ENCODE data around the gene TTC24. TPM values are rescaled to one million over a fixed set of nuclear protein-coding genes. Genes with fewer than 3 reads are reported as not detected.
A peak's percentile ranks its signal among the peaks of the same experiment; 100 is the strongest.

The TTC24 gene
- 1 to 10 TPM in 1 of 3 donors, under 1 TPM in 2; 0.40 to 1.1 (median 0.72) TPM for polyA plus RNA-seq

- Mint-ChIP-seq H3K27me3 (ENCODE audit: low read depth in 3 of 3) (peaks cover 2 to 15% (median 9%) of the 10 kb centered on the region in 3 donors), H3K36me3 (no peaks in the 10 kb centered on the region), H3K27ac (no peak within 1 kb of the TSS), H3K4me1 (peaks cover 12 to 13% of the 10 kb centered on the region in 2 donors), H3K4me3 (no peak within 1 kb of the TSS), H3K9me3 (no peaks in the 10 kb centered on the region)
- DNase-seq = no peak
Measured at GRCh38 chr1:156579472-156579871, at the start of gene TTC24. TTC24 (plus strand) TSS chr1:156579723; CDS start chr1:156581365, 1,642 bp downstream.

- no peak for DNase-seq
- no peak overlapping the region for H3K27ac Mint-ChIP-seq
- peaks cover 10 to 19% of the 10 kb centered on the region in 2 donors for H3K4me1 Mint-ChIP-seq
- H3K27me3 Mint-ChIP-seq (ENCODE audit: low read depth in 3 of 3) = peaks cover 0 to 4% (median 3%) of the 10 kb centered on the region in 3 donors
- H3K36me3 Mint-ChIP-seq = no peaks in the 10 kb centered on the region
- H3K9me3 Mint-ChIP-seq = no peaks in the 10 kb centered on the region
- no peak overlapping the region for H3K4me3 Mint-ChIP-seq
Measured at GRCh38 chr1:156530006-156530405, 49.5 kb upstream of the TTC24 start.

DNA sequence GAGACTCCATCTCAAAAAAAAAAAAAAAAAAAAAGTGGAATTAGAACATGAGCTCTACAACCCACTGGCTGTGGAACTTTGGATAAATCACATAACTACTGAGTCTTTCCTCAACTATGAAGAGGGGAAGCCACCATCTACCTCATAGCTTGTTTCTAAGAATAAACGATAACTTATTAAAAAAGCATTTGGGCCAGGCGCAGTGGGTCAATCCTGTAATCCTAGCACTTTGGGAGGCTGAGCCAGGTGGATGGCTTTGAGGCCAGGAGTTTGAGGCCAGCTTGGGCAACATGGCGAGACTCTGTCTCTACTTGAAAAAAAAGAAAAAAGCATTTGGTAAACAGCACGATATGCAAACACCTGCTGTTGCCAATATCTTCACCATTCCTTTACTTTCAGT, 47.1 kb upstream of the TTC24 start:
- Mint-ChIP-seq H3K9me3 (no peaks in the 10 kb centered on the region), H3K36me3 (no peaks in the 10 kb centered on the region), H3K27ac (no peak overlapping the region), H3K4me3 (no peak overlapping the region), H3K27me3 (ENCODE audit: low read depth in 3 of 3) (peaks cover 0 to 3% (median 2%) of the 10 kb centered on the region in 3 donors), H3K4me1 (peaks cover 0 to 6% of the 10 kb centered on the region in 2 donors)
- DNase-seq = no peak

GRCh38 chr1:156533568-156534220, 45.8 kb upstream of the TTC24 start:
- no peak overlapping the region for H3K4me3 Mint-ChIP-seq
- peaks cover 0 to 2% of the 10 kb centered on the region in 2 donors for H3K4me1 Mint-ChIP-seq
- no peak for DNase-seq
- no peaks in the 10 kb centered on the region for H3K36me3 Mint-ChIP-seq
- peaks cover 0 to 3% (median 2%) of the 10 kb centered on the region in 3 donors for H3K27me3 Mint-ChIP-seq (ENCODE audit: low read depth in 3 of 3)
- no peaks in the 10 kb centered on the region for H3K9me3 Mint-ChIP-seq
- peak overlapping the region in 2 of 6 donors; percentile 31 to 37 for H3K27ac Mint-ChIP-seq

DNA sequence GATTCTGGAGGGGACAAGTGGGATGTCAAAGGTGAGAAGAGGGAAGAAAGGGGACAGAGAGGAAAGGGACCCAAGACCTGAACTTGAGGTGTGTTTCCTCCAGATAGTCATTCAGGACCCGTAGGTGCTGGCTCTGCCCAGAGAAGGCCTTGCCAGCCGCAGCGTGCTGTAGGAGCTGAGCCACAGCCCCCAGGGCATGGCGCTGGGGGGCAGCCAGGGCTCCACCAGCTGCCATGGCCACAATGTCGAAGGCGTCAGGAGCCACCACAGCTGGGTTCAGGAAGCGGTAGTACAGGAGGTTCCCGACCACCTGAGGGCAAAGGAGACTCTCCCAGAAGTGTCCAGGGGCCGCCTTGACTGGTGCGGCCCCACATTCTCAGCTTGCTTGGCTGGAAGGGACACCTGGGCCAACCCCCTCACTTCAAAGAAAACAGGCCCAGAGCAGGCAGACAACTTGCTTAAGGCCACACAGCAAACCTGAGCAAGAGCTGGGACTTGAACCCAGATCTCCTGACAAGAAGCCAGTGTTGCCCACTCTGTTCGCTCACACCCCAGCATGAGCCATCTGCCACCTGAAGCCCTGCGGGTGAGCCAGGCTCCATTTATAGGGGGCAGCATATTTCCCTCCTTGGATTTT, 45.0 kb upstream of the TTC24 start:
- Mint-ChIP-seq H3K36me3 (no peaks in the 10 kb centered on the region), H3K9me3 (no peaks in the 10 kb centered on the region), H3K27me3 (ENCODE audit: low read depth in 3 of 3) (peaks cover 0 to 3% (median 2%) of the 10 kb centered on the region in 3 donors), H3K4me3 (no peak overlapping the region), H3K4me1 (peaks cover 0 to 6% of the 10 kb centered on the region in 2 donors), H3K27ac (no peak overlapping the region)
- DNase-seq = no peak

GRCh38 chr1:156537027-156537426, 42.5 kb upstream of the TTC24 start:
- Mint-ChIP-seq H3K4me3 (no peak overlapping the region), H3K4me1 (peaks cover 5 to 9% of the 10 kb centered on the region in 2 donors), H3K9me3 (no peaks in the 10 kb centered on the region), H3K36me3 (peaks cover 0 to 4% (median 0%) of the 10 kb centered on the region in 3 donors), H3K27me3 (ENCODE audit: low read depth in 3 of 3) (peaks cover 0 to 4% (median 2%) of the 10 kb centered on the region in 3 donors), H3K27ac (no peak overlapping the region)
- DNase-seq = no peak

GRCh38 chr1:156538711-156539440, 40.6 kb upstream of the TTC24 start:
- H3K9me3 Mint-ChIP-seq = no peaks in the 10 kb centered on the region
- H3K4me3 Mint-ChIP-seq = no peak overlapping the region
- H3K4me1 Mint-ChIP-seq = peaks cover 5 to 9% of the 10 kb centered on the region in 2 donors
- H3K36me3 Mint-ChIP-seq = peaks cover 0 to 4% (median 0%) of the 10 kb centered on the region in 3 donors
- DNase-seq = no peak
- H3K27me3 Mint-ChIP-seq (ENCODE audit: low read depth in 3 of 3) = peaks cover 0 to 4% (median 2%) of the 10 kb centered on the region in 3 donors
- H3K27ac Mint-ChIP-seq = peak overlapping the region in 2 of 6 donors; percentile 24 to 25

DNA sequence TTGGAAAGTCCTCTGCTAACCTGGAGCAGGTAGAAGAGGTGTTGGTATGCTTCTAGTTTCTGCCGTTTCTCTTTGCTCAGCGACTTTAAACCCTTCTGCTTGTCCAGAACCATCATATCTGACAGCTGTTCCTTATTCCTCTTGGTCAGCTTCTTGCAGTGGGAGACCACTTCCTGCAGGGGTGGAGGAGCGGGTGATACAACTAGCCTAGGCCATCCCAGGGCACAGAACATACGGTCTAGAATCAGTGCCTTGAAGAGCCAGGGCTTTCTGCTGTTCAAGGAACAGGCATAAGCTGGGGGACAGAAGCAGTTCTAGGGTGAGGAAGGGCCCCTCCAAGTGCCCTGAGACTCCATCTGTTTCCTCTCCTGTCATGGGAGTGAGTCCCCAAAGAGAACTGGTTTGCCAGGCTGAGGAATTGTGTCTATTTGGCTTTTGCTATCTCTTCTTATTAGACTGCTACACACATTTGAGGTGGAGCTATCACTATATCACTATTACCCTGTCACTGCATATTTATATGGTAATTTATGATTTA, 39.6 kb upstream of the TTC24 start:
- DNase-seq = no peak
- Mint-ChIP-seq H3K4me3 (no peak overlapping the region), H3K27ac (peak overlapping the region in 2 of 6 donors; percentile 9 to 62), H3K4me1 (peaks cover 5 to 9% of the 10 kb centered on the region in 2 donors), H3K36me3 (peaks cover 0 to 4% (median 0%) of the 10 kb centered on the region in 3 donors), H3K9me3 (no peaks in the 10 kb centered on the region), H3K27me3 (ENCODE audit: low read depth in 3 of 3) (peaks cover 1 to 2% (median 2%) of the 10 kb centered on the region in 3 donors)

DNA sequence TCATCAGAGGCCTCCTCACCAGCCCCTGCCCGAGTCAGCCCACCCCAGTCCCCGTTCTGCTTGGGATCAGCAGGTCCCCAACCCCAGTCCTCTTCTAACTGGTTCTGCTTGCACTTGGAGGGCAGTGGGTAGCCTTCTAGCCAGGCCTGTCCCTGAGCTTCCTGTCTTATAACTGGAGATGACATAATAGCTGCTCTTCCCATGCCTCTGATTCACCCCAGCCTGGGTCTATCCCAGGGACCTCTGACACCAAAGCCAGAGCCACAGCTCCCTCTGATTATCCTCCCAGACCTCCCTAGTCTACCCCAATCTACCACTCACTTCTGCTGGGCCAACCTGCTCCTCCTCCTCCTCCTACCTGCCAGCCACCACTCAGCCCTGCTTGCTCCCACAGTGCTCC, 38.6 kb upstream of the TTC24 start:
- Mint-ChIP-seq H3K36me3 (peaks cover 0 to 4% (median 0%) of the 10 kb centered on the region in 3 donors), H3K4me3 (no peak overlapping the region), H3K27me3 (ENCODE audit: low read depth in 3 of 3) (peaks cover 1 to 2% (median 2%) of the 10 kb centered on the region in 3 donors), H3K9me3 (no peaks in the 10 kb centered on the region), H3K27ac (peak overlapping the region in 1 of 6 donors; percentile 72), H3K4me1 (peaks cover 5 to 9% of the 10 kb centered on the region in 2 donors)
- no peak for DNase-seq

DNA sequence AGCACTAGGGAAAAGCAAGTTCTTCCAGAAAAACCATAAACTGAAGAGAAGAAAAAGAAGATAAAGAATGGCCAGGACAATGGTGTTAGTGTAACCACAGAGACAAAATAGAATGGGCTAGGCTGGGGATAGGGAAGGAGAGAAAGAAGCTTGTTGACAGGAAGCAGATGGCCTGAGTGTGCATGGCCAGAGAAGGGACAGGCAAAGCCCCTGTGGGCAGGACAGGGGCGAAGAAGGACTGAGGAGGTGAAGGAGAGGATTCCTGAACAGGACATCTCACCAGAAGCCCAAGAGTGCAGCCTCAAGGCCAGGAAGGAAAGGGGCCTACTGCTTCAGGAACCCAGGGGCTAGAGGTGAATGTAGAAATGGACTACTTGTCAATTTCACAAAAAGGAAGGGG, 36.5 kb upstream of the TTC24 start:
- peaks cover 0 to 4% (median 0%) of the 10 kb centered on the region in 3 donors for H3K36me3 Mint-ChIP-seq
- peaks cover 1 to 2% (median 2%) of the 10 kb centered on the region in 3 donors for H3K27me3 Mint-ChIP-seq (ENCODE audit: low read depth in 3 of 3)
- H3K9me3 Mint-ChIP-seq = no peaks in the 10 kb centered on the region
- H3K27ac Mint-ChIP-seq = peak overlapping the region in 3 of 6 donors; percentile 37 to 83 (median 55)
- H3K4me1 Mint-ChIP-seq = peaks cover 5 to 9% of the 10 kb centered on the region in 2 donors
- no peak overlapping the region for H3K4me3 Mint-ChIP-seq
- DNase-seq = no peak

DNA sequence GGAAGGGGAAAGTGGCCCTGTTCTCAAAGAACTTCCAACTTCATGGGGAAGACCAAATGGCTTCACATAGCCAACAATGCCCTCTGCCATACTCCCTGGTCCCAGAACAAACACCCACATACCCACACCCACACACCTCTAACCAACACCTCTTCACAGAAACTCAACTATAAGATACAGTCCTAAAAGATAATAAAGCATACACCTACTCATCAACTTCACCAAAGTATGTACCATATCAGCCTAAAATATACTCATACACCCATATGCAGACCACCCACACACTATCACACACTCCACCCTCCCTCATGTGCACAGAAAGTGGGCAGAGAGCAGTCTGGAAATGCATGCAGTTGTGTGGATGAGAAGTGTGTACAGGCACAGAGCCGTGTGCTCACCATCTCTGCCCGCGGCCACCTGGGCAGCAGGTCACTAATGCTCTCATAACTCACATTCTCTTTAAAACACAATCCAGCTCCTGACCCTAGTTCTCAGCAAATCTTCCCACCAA, 34.9 kb upstream of the TTC24 start:
- no peak for DNase-seq
- peaks cover 3 to 4% of the 10 kb centered on the region in 2 donors for H3K4me1 Mint-ChIP-seq
- peaks cover 0 to 4% (median 0%) of the 10 kb centered on the region in 3 donors for H3K36me3 Mint-ChIP-seq
- H3K4me3 Mint-ChIP-seq = no peak overlapping the region
- H3K9me3 Mint-ChIP-seq = no peaks in the 10 kb centered on the region
- no peak overlapping the region for H3K27ac Mint-ChIP-seq
- peaks cover 1 to 2% (median 2%) of the 10 kb centered on the region in 3 donors for H3K27me3 Mint-ChIP-seq (ENCODE audit: low read depth in 3 of 3)

DNA sequence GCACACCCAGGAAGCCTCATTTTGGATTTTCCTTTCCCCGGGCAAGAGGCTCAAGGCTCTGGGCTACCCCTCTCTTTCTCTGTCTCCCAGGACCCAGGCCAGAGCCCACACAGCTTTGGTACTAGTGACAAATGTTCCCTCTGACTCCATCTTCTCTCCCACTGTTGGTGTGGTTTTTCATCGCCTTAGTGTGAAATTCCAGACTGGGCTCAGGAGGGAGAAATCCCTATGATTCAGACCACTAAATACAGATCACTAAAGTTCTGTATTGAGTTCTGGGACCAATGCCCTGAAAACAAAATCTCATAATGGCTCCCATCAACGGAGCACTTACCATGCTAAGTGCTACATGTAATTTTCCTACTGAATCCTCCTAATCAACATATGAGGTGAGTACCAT, 33.3 kb upstream of the TTC24 start:
- Mint-ChIP-seq H3K9me3 (no peaks in the 10 kb centered on the region), H3K27ac (no peak overlapping the region), H3K4me1 (no peaks in the 10 kb centered on the region), H3K4me3 (no peak overlapping the region), H3K36me3 (peaks cover 0 to 4% (median 0%) of the 10 kb centered on the region in 3 donors), H3K27me3 (ENCODE audit: low read depth in 3 of 3) (peaks cover 0 to 2% (median 1%) of the 10 kb centered on the region in 3 donors)
- no peak for DNase-seq

DNA sequence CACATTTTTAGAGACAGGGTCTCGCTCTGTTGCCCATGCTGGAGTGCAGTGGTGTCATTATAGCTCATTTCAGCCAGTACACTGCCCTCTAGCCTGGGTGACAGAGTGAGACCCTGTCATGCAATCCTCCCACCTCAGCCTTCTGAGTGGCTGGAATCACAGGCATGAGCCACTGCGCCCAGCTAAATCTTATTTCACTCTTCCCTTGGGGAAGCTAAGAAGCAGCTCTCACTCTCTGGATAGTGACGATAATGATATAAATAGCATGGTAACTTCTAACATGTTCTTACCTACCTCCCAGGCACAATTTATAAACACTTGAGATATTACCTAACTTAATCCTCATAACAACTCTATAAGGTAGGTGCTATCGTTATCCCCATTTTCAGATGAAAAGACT, 32.1 kb upstream of the TTC24 start:
- H3K27ac Mint-ChIP-seq = peak overlapping the region in 1 of 6 donors; percentile 50
- no peak overlapping the region for H3K4me3 Mint-ChIP-seq
- H3K4me1 Mint-ChIP-seq = no peaks in the 10 kb centered on the region
- no peak for DNase-seq
- H3K27me3 Mint-ChIP-seq (ENCODE audit: low read depth in 3 of 3) = peaks cover 0 to 1% (median 0%) of the 10 kb centered on the region in 3 donors
- no peaks in the 10 kb centered on the region for H3K36me3 Mint-ChIP-seq
- H3K9me3 Mint-ChIP-seq = no peaks in the 10 kb centered on the region

Data from immature natural killer cell (primary cell).